HG03108 (cell line): ENCODE measurements around the gene RETREG1.
"Not testable (repeated sequence)": the region's sequence is repeated elsewhere in the genome, so short reads cannot be mapped to it uniquely, and the experiment has no call there.

Experiments used
- ATAC-seq: cut with Tn5 transposase; IDR thresholded peaks from one replicate; pipeline ENCODE4 v1.9.1; 2021; ENCODE audit warnings: moderate library complexity; ENCODE audit not compliant: unreplicated experiment

RETREG1 gene

GRCh38 chr5:16557477-16557876 lies 59.3 kb downstream of the RETREG1 start:
- ATAC-seq, result no peak

GRCh38 chr5:16554110-16554509 lies 62.7 kb downstream of the RETREG1 start:
- no peak for ATAC-seq

DNA sequence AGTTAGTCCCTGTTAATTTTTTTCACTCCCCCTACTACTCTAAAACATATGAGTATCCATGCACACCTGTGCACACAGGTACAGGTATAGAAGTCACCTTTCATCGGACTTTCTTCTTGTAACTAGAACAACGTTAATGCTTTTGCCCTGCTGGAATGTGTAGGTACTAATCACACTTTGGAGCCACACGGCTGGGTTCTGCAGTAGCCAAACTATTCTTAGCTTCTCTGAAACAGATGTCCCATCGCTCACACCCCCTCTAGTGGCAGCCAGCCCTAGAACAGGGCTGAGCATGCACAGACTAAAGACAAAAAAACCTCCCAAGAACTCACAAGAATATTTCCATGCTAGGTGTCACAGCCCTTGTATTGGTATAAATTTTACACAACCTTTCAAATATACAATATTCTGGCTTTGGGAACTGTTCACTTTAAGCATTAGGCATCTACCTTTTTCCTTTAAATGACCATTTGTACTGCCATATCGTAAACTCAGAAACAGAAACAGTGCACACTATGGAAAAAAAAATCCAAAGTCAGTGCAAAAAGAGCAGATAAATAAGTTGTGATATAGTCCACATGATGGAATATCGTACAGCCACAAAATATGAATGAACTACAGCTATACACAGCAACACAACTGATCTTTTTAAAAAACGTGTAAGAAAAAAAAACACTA lies 64.0 kb downstream of the RETREG1 start:
- ATAC-seq, result peak; percentile 83

- no peak for ATAC-seq
Measured at GRCh38 chr5:16551628-16552027, 65.2 kb downstream of the RETREG1 start.

DNA sequence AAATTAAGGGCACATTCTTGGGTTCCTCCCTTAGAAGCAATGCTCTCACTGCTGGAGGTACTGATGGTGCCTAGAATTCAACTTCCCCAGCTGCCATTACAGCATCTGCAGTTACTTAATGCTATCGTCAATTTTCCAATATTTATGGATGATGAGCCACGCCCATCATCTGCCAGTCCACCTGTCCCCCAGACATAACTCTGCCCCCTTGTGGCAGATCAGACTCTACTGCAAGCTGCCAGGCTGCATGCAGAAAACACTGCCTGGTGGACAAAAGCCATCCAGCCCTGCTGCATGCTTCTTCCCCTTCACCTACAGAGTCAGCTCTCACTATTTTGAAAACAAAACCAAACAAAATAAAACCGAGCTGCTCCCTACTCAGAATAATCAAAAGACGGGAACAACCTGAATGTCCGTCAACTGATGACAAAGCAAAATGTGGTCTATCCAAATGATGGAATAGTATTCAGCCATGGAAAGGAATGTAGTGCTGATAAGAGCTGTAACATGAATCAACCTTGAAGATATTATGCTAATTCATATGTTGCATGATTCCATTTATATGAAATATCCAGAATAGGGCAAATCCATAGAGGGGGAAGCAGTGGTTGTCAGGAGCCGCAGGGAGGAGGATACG lies 66.4 kb downstream of the RETREG1 start:
- ATAC-seq, result peak; percentile 62

GRCh38 chr5:16549491-16550206 lies 67.1 kb downstream of the RETREG1 start:
- ATAC-seq, result no peak

GRCh38 chr5:16548812-16549211 lies 68.0 kb downstream of the RETREG1 start:
- ATAC-seq, result no peak

- ATAC-seq, result no peak
Measured at GRCh38 chr5:16548115-16548514, 68.7 kb downstream of the RETREG1 start.

GRCh38 chr5:16547200-16547842 lies 69.5 kb downstream of the RETREG1 start:
- ATAC-seq, result no peak

GRCh38 chr5:16546732-16547131 lies 70.1 kb downstream of the RETREG1 start:
- no peak for ATAC-seq

DNA sequence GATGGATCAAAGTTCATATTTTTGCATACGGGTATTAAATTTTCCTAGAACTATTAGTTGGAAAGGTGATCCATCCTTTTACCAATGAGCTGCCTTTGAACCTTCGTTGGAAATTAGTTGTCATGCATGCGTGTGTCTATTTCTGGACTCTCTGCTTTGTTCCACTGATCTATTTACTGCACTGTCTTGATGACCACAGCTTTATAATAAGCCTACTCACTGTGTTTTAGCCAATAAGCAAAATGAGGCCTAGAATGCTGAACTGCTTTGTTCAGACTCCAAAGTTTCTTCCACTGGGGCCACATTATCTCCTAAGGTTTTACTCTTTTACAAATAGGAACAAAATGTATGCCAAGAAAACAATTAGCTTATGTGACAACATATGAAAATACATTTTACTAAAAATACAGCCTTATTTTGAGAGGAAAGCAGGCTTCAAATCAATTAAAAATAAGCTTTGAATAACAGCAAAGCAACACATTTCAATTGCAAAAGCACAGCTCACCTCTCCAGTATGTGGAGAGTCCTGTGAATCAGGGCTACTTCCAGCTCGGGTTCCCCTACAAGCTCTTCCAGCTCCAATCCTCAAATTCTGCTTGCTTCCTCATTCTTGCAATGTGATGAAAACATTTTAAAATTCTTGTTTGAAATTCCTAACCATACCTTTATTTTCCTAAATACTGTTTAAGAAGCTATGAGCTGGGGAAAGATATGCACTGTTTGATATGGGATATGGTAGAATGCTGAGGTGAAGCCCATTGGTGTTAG lies 72.0 kb downstream of the RETREG1 start:
- ATAC-seq, result no peak

DNA sequence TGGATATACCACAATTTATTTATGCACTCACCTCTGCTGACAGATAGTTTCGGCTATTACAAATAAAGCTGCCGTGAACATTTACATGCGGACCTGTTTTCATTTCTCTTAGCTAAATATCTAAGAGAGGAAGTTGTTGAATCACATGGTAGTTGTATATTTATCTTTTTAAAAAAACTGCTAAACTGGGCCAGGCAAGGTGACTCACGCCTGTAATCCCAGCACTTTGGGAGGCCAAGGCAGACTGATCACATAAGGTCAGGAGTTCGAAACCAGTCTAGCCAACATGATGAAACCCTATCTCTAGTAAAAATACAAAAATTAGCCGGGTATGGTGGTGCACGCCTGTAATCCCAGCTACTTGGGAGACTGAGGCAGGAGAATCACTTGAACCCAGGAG lies 73.6 kb downstream of the RETREG1 start:
- not testable (repeated sequence) for ATAC-seq

DNA sequence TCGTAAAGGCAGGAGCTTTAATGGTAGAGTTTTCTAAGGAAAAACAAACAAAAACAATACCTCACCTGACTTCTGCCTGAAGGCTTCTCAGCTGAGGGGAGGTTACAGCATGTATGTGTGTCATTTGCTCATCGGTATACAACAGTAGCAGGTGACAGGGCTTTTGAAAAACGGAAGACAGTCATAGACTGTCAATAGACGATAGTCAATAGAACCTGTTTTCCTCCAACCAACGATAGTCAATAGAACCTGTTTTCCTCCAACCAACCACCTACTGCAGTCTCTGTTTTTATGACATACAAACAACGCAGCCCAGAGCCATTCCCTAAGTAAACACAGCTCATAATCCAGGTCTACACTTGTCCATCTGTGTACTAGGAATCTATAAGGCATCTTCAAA lies 74.6 kb downstream of the RETREG1 start:
- ATAC-seq, result no peak

- not testable (repeated sequence) for ATAC-seq
Measured at GRCh38 chr5:16541592-16541991, 75.2 kb downstream of the RETREG1 start.

DNA sequence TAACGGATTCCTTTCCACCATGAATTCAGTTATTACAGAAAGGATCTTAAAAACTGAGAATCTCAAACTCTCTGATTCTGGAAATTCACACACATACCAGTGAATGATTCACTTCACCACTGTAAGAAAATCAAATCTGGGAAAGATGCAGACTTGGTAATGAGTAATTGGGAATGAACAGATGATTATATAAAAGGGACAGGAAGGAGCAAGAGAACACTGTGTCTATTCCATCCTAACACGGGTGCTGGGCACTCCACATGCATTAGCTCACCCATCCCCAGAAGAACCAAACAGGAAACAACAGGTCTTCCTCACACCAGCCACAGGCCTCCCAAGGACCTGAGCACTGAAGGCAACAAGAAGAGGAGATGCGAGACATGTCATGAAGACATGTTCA lies 76.4 kb downstream of the RETREG1 start:
- ATAC-seq, result no peak

DNA sequence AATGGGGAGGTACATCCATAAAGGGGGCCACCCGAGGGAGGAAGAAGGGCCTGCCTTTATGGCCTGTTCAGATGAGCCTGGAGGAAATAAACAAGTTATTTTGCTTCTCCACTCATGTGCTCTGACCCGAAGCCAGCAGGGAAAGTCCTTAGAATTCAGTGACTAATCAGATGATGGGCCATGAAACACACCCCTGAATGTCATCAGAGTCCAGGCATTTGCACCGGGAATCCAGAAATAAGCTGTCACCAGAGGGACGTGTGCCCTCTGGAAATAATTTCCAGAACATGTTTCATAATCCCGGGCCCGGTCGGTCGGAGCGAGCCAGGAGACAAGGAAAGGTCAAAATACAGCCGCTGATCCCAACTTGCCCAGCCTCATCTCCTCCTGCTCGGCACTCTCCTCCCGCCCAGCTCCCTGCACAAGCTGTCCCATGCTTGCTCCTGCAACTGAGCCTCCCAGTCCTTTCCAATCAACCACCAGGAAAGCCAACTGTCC lies 77.6 kb downstream of the RETREG1 start:
- no peak for ATAC-seq

GRCh38 chr5:16538006-16538405 lies 78.8 kb downstream of the RETREG1 start:
- ATAC-seq, result no peak

- ATAC-seq, result no peak
Measured at GRCh38 chr5:16536818-16537217, 80.0 kb downstream of the RETREG1 start.

DNA sequence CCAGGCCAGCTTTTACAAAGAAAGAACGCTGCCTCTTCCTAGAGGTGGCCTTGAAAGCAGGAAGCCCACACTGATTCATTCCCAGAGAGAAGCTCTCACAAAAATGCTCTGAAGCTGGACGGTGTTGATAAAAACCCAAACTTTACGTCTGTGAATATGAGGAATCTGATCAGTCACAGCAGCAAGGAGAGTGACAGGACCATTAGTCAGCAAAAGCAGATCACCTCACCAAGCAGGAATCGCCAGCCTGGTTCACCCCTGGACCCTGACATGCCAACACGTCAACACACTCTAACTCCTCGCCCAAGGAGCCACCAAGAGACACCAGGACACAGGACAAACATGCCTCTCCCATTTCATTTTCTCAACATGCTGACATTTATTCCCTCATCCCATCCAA lies 80.6 kb downstream of the RETREG1 start:
- no peak for ATAC-seq

- ATAC-seq, result no peak
Measured at GRCh38 chr5:16534280-16534679, 82.5 kb downstream of the RETREG1 start.
